Anterior cingulate cortex (tissue), 58 donors: ENCODE results near the gene MEGF11.
A peak's percentile ranks its signal among the peaks of the same experiment; 100 is the strongest.
"Not testable (repeated sequence)": the region's sequence is repeated elsewhere in the genome, so short reads cannot be mapped to it uniquely, and the experiment has no call there.

ENCODE experiments used
- DNase-seq, 58 donors: peaks; one replicate each; lab custom pipeline; 2025; lab: John Stamatoyannopoulos, UW

The MEGF11 gene

GRCh38 chr15:65993236-65993635 lies 260.3 kb downstream of the MEGF11 start:
- DNase-seq = no peak

DNA sequence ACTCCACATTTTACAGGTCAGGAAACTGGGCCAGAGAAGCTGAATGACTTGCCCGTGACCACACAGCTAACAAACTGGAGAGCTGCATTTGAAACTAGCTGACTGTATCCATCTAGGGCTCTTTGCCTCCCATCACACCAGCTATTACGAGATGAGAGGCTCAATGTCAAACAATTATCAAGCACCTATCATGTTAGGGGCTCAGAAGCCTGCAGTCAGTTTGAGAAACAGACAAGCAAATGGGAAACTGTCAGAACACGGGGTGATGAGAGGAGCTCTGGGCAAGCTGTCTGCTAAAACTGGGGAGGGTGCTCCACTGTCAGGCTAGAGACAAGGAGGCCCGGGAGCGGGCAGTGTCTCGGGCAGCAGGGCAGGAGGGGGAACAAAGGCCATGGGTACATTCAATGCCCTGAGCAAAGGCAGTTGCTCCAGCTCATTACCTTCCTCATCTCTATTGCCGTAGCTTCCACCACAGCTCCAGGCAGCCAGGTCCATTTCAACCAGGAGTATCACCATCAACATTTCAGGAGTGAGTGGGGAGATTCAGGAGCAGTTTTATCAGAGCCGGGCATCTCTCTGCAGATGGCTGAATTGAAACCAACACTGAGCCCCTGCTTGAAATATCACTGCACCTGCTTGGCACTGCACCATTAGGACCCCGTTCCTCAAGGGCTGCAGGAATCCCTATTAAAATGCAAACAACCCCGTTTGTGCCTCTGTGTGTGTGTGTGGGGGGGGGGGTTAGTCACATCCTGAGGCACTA lies 261.6 kb downstream of the MEGF11 start:
- DNase-seq = no peak

DNA sequence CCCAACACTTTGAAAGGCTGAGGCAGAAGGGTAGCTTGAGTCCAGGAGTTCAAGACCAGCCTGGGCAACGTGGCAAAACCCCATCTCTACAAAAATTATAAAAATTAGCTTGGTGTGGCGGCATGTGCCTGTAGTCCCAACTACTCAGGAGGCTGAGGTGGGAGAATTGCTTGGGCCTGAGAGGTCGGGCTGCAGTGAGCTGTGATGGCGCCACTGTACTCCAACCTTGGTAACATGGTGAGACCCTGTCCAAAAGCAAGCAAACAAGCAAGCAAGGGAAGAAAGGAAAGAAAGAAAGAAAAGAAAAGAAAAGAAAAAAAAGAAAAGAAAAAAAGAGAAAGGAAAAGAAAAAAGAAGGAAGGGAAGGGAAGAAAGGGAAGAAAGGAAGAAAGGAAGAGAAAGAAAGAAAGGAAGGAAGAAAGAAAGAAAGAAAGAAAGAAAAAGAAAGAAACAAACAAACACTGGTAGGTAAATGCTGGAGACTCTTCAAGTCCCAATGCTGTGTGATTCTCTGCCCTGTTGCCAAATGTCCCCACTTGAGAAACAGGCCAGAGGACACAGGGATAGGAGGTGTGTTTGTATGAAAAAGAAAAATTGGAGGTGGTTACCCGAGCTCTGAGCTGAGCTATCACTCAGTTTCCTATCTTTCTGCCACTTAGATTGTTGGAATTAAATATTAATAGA lies 263.1 kb downstream of the MEGF11 start:
- no peak for DNase-seq

GRCh38 chr15:65987100-65987499 lies 266.4 kb downstream of the MEGF11 start:
- DNase-seq = no peak

- DNase-seq = no peak
Measured at GRCh38 chr15:65986416-65986815, 267.1 kb downstream of the MEGF11 start.

GRCh38 chr15:65985387-65985786 lies 268.2 kb downstream of the MEGF11 start:
- DNase-seq = no peak

DNA sequence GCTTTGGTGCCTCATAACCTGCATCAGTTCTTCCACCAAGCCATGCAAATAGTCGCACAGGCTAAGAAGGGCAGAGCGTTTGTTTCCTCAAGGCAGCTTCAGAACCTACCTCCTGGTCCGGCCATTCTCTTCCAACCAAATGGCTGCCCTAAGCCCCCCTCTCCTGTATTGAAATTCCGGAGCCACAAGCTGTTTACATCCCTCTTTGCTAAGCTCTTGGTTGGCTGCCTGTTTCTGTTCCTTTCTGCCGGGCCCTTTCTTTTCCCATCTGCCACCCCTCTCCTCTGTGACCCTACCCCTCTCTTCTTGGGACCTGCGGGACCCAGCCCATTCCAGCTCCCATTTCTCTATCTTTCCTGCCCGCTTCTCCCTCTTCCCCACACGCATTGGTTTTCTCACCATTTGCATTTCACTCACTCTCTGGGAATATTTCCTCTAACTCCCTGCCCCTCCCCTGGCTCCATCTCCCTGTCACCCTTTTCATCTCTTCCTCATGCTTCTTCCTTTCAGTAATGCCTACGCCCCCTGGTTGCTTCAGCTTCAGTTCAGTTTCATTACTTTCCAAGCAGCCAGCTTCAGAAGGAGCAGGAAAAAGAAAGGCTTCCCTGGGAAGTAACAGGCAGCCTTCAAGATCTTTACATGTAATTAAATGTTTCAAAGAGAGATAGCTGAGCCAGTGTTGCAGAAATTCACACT lies 270.8 kb downstream of the MEGF11 start:
- no peak for DNase-seq

- DNase-seq = peak in 27 of 58 donors; percentile 4 to 66 (median 26)
Measured at GRCh38 chr15:65981837-65982626, 271.5 kb downstream of the MEGF11 start.

DNA sequence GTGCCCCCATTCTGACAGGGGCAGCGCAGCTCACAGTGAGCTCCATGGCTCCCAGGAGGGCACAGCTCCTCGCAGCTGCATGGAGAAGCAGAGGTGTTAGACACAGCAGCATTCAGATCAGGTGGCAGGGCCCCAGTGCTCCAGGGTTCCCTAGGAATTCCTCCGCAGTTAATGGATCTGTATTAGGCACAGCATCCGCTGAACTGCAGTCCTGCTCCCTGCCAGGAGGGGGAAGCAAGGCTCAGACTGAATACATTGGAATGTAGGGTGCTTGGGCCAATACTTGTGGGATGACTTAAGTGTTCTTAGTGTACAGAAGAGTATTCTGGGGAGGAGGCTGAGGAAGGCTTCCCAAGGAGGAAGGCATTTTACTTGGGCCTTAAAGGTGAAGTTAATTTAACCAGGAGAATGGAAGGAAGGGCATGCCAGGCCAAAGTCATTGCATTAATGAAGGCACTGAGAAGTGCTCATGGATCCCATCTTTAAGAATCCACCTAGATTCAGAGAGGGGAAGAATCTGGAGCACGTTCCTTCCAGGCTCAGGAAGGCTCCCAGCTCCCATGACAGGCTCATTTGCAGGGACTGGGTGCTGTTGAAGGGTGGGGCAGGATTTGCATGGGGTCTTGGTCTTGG lies 272.6 kb downstream of the MEGF11 start:
- peak in 24 of 58 donors; percentile 1 to 51 (median 10) for DNase-seq

GRCh38 chr15:65979837-65980236 lies 273.7 kb downstream of the MEGF11 start:
- no peak for DNase-seq

DNA sequence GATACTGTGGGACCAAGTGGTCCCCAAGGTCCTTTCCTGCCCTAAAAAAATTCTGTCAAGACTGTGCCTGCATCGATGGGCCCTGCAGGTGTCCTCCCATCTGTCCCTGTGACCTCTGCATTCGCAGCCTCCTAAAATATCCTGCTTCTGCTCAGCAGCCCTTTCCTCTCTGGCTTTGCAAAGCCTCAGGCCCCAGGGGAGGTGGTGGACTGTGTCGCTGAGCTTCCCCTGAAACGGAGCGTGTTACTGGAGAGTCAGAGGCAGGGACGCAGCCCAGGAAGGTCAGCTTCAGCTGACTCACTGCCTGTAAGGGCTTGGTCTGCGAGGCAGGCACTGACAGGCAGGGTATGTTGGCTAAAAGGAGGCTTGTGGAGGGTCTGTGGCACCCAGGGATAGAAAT lies 274.2 kb downstream of the MEGF11 start:
- no peak for DNase-seq

DNA sequence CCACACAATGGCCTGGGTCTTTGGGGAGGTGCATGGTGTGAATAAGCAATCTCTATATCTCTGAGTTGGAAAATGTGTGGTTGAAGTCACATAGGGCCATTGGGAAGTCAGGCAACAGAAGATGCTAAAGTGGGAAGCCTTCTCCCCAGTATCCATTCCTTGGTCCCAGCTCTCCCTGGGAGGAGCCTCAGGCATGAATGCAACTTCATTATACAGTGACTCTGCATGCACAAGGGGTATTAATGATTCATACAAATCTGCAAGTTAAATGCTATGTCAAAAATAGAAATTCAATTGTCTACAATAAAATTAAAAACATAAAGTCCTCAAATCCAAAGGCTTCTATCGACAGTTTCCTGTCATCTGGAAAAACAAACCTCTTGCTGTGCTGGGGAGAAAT lies 275.4 kb downstream of the MEGF11 start:
- DNase-seq = no peak

- DNase-seq = not testable (repeated sequence)
Measured at GRCh38 chr15:65976196-65976595, 277.4 kb downstream of the MEGF11 start.

DNA sequence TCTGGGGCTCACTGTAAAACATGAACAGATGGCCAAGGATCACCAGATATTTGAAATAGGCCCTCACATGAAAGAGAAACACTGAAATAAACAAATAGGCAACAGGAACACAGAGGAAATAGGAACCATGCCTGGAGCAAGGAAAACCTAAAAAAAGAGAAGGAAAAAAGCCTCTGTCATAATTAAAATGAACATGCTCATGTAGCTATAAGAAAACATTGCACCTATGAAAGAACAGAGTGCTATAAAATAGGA lies 281.9 kb downstream of the MEGF11 start:
- no peak for DNase-seq

GRCh38 chr15:65970937-65971740 lies 282.4 kb downstream of the MEGF11 start:
- no peak for DNase-seq

DNA sequence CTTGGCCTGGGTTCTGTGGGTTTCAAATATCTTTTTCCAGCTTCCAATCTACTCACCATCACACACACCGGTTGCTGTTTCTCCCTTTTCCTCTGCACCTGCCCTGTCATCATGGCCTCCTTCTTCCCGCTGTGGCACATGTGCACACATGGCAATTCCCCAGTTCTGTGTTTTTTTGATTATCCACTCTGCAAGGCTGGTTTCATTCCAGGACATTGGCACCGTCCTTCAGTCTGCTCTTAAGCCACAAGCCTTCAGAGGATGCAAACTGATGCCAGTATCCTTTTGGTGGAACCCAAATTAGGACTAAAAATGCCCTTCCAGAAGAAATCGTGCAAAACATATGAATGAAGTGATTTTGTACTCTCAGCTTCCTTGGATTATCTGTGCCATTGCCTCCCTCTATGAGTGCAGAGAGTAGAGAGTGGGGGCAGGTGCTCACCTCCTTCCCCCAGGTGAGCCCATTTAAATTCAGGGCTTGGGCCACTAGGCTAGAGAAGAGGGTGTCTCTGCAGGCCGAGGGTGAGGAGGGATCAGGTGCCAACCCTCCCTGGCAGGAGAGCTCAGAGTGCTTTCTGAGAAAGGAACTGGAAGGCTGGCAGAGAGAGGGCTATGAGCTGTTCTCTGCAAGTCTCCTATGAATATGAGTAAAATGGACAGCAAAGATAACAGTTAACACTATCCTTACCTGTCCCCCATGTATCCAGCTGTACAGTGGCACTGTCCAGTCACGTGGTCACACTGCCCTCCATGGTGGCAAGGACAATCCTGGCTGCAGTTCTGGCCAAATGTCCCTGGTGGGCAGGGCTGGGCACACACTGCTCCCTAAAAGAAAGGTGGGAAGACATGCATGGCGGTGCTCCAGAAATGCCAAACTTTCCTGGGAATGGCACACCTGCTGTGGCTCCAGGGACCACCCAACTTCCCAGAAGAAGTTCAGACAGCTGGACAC lies 283.4 kb downstream of the MEGF11 start:
- DNase-seq = no peak

- no peak for DNase-seq
Measured at GRCh38 chr15:65968511-65968910, 285.0 kb downstream of the MEGF11 start.

- DNase-seq = no peak
Measured at GRCh38 chr15:65964792-65965433, 288.6 kb downstream of the MEGF11 start.
